AML-193 (cell line): ENCODE data around the gene TENM4.
A peak's percentile ranks its signal among the peaks of the same experiment; 100 is the strongest.
"Not testable (repeated sequence)": the region's sequence is repeated elsewhere in the genome, so short reads cannot be mapped to it uniquely, and the experiment has no call there.

ENCODE experiments used
- DNase-seq, 2 experiments: peaks; one replicate each; lab custom pipeline; 2025; lab: John Stamatoyannopoulos, UW

Gene TENM4

GRCh38 chr11:79208126-79208525 lies 232.7 kb downstream of the TENM4 start:
- no peak for DNase-seq

- DNase-seq = no peak
These were observed 233.9 kb downstream of the TENM4 start for GRCh38 chr11:79206951-79207350.

- no peak for DNase-seq
These were observed 235.0 kb downstream of the TENM4 start for GRCh38 chr11:79205786-79206185.

GRCh38 chr11:79201677-79202347 lies 239.0 kb downstream of the TENM4 start:
- no peak for DNase-seq

GRCh38 chr11:79200398-79201070 lies 240.3 kb downstream of the TENM4 start:
- no peak for DNase-seq

GRCh38 chr11:79199729-79200354 lies 241.0 kb downstream of the TENM4 start:
- no peak for DNase-seq

- DNase-seq = no peak
These were observed 242.0 kb downstream of the TENM4 start for GRCh38 chr11:79198898-79199250.

- DNase-seq = no peak
These were observed 242.5 kb downstream of the TENM4 start for GRCh38 chr11:79198203-79198897.

GRCh38 chr11:79196950-79197349 lies 243.9 kb downstream of the TENM4 start:
- DNase-seq = no peak

- no peak for DNase-seq
These were observed 245.6 kb downstream of the TENM4 start for GRCh38 chr11:79195209-79195608.

- no peak for DNase-seq
These were observed 247.0 kb downstream of the TENM4 start for GRCh38 chr11:79193663-79194310.

GRCh38 chr11:79192836-79193235 lies 248.0 kb downstream of the TENM4 start:
- no peak for DNase-seq

GRCh38 chr11:79191716-79192115 lies 249.1 kb downstream of the TENM4 start:
- not testable (repeated sequence) for DNase-seq

- DNase-seq = not testable (repeated sequence)
These were observed 250.3 kb downstream of the TENM4 start for GRCh38 chr11:79190553-79190952.

- no peak for DNase-seq
These were observed 251.2 kb downstream of the TENM4 start for GRCh38 chr11:79189601-79190000.

- DNase-seq = peak in 1 of 2 experiments; percentile 5
These were observed 251.8 kb downstream of the TENM4 start for GRCh38 chr11:79189055-79189454.

- DNase-seq = no peak
These were observed 254.2 kb downstream of the TENM4 start for GRCh38 chr11:79186669-79187068.

- no peak for DNase-seq
These were observed 255.5 kb downstream of the TENM4 start for GRCh38 chr11:79185351-79185750.

- no peak for DNase-seq
These were observed 256.5 kb downstream of the TENM4 start for GRCh38 chr11:79184285-79184684.

GRCh38 chr11:79182794-79183193 lies 258.0 kb downstream of the TENM4 start:
- no peak for DNase-seq

GRCh38 chr11:79179087-79179486 lies 261.7 kb downstream of the TENM4 start:
- no peak for DNase-seq
